ENCODE measurements around the gene LANCL3.

LANCL3 gene

GRCh38 chrX:37679888-37680287 is 108.4 kb downstream of the LANCL3 start:
- DNase-seq (ENCODE audit: low read depth, low spot score) = no peak

GRCh38 chrX:37684426-37684825 is 113.0 kb downstream of the LANCL3 start:
- DNase-seq (ENCODE audit: low read depth, low spot score) = no peak

- DNase-seq (ENCODE audit: low read depth, low spot score) = no peak
Observed at GRCh38 chrX:37684973-37685372, 113.5 kb downstream of the LANCL3 start.

- no peak for DNase-seq (ENCODE audit: low read depth, low spot score)
Observed at GRCh38 chrX:37685381-37686359, 114.2 kb downstream of the LANCL3 start, which contains the start of gene XK. Gene XK (plus strand): TSS chrX:37685791. CDS start chrX:37685962, 171 bp downstream.

- no peak for DNase-seq (ENCODE audit: low read depth, low spot score)
Observed at GRCh38 chrX:37686369-37686995, 115.0 kb downstream of the LANCL3 start.

GRCh38 chrX:37686996-37687395 is 115.5 kb downstream of the LANCL3 start:
- DNase-seq (ENCODE audit: low read depth, low spot score) = no peak

GRCh38 chrX:37690119-37690518 is 118.7 kb downstream of the LANCL3 start:
- no peak for DNase-seq (ENCODE audit: low read depth, low spot score)

- no peak for DNase-seq (ENCODE audit: low read depth, low spot score)
Observed at GRCh38 chrX:37692918-37693317, 121.5 kb downstream of the LANCL3 start.

- no peak for DNase-seq (ENCODE audit: low read depth, low spot score)
Observed at GRCh38 chrX:37697169-37697760, 125.8 kb downstream of the LANCL3 start.

GRCh38 chrX:37701588-37701987 is 130.1 kb downstream of the LANCL3 start:
- no peak for DNase-seq (ENCODE audit: low read depth, low spot score)

- DNase-seq (ENCODE audit: low read depth, low spot score) = no peak
Observed at GRCh38 chrX:37711991-37712390, 140.5 kb downstream of the LANCL3 start.

GRCh38 chrX:37712458-37712857 is 141.0 kb downstream of the LANCL3 start:
- no peak for DNase-seq (ENCODE audit: low read depth, low spot score)

- DNase-seq (ENCODE audit: low read depth, low spot score) = no peak
Observed at GRCh38 chrX:37714479-37714878, 143.0 kb downstream of the LANCL3 start.

GRCh38 chrX:37716602-37717001 is 145.1 kb downstream of the LANCL3 start:
- DNase-seq (ENCODE audit: low read depth, low spot score) = no peak

GRCh38 chrX:37717708-37718107 is 146.2 kb downstream of the LANCL3 start:
- no peak for DNase-seq (ENCODE audit: low read depth, low spot score)

- DNase-seq (ENCODE audit: low read depth, low spot score) = no peak
Observed at GRCh38 chrX:37722595-37722994, 151.1 kb downstream of the LANCL3 start.

GRCh38 chrX:37726346-37726745 is 154.9 kb downstream of the LANCL3 start:
- no peak for DNase-seq (ENCODE audit: low read depth, low spot score)
